Smooth muscle cell of the brain vasculature (primary cell): ENCODE data around the gene SPINT3.

ENCODE experiments used
- DNase-seq: peaks from one replicate; pipeline ENCODE4 v3.0.0-alpha.2; 2012; ENCODE audit warnings: low read depth, low spot score

SPINT3 gene

DNA sequence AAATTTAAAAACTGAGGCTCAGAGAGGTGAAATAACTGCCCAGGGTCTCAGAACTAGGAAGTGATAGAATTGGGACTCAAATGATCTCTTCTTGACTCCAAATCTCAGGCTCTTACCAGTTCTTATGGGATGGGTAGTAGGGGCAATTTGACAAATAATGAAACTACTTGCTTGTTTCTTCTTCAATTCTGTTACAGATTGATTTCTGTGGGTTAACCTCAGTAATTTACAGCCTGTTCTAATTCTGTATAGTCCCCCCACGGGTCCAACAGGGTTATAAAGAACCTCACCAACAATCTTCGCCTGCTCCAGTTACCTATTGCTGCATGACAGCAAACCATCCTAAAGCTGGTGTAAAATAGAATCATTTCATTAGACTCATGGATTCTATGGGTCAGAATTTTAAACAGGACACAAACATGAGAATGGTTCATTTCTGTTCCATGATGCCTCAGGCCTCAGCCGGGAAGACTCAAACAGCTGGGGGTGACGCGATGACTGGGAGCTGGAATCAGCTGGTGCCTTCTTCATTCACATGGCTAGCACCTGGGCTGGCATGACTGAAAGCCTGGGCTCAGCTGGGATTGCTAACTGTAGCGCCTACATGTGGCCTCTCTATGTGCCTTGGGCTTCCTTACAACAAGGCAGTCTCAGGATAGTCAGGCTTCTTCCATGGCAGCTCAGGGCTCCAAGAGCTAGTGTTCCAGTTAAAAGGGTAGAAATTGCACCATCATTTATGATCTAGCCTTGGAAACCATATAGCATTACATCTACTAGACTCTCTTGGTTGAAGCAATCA is 52.5 kb downstream of the SPINT3 start:
- DNase-seq = no peak
